ENCODE data around the gene EME2. TPM values are rescaled to one million over a fixed set of nuclear protein-coding genes. Genes with fewer than 3 reads are reported as not detected.

The EME2 gene
- total RNA-seq, 2 experiments from 2014 or later, result 15.5 to 15.6 TPM

- peaks cover 12% of the 10 kb centered on the region for H3K36me3 Mint-ChIP-seq (ENCODE audit: low read depth)
- ChIA-PET POLR2A (interaction anchor here (0.8 to 3.2 kb wide), 21 partner anchors 8 to 194 kb away, joined by 3 to 18 read pairs (median 5); partner anchors contain the start of genes CRAMP1, FAHD1, HAGH and IFT140), CTCF (interaction anchor here (3.4 kb wide), 1 partner anchor 11 kb away, joined by 36 read pairs; the partner anchor contains the start of genes NUBP2 and SPSB3)
- no peaks in the 10 kb centered on the region for H3K27me3 Mint-ChIP-seq
- no peak for TF ChIP-seq CTCF (IDR thresholded peaks at IDR 0.05)
- ATAC-seq (peak; percentile 58), DNase-seq (peak; percentile 85)
- H3K4me3 Mint-ChIP-seq, result peak within 1 kb of the TSS; percentile 100
- H3K4me1 Mint-ChIP-seq (ENCODE audit: low read depth), result peaks cover 14% of the 10 kb centered on the region
- peak within 1 kb of the TSS; percentile 99 for H3K27ac Mint-ChIP-seq
- H3K9me3 Mint-ChIP-seq, result no peaks in the 10 kb centered on the region
- intact Hi-C loops (cut with micrococcal nuclease), result loop anchor here (1.0 kb wide), 1 partner anchor 11 kb away; the partner anchor contains the start of genes NUBP2 and SPSB3
These were observed 1.3 kb upstream of the EME2 start, which contains the start of gene NME3 for GRCh38 chr16:1771188-1771863. NME3 (minus strand) TSS chr16:1771543; CDS start chr16:1771534, 9 bp downstream.

- ChIA-PET POLR2A (interaction anchor here (0.6 to 3.2 kb wide), 18 partner anchors 8 to 772 kb away, joined by 3 to 18 read pairs (median 4); partner anchors contain the start of genes CRAMP1, IFT140, JPT2 and MAPK8IP3), CTCF (interaction anchor here (1.1 to 3.4 kb wide), 4 partner anchors 11 to 66 kb away, joined by 3 to 36 read pairs (median 5); partner anchors contain the start of genes MAPK8IP3, NUBP2 and SPSB3)
- Mint-ChIP-seq H3K27me3 (no peaks in the 10 kb centered on the region), H3K9me3 (no peaks in the 10 kb centered on the region), H3K4me3 (peak overlapping the region; percentile 100), H3K27ac (peak overlapping the region; percentile 99), H3K4me1 (ENCODE audit: low read depth) (peaks cover 14% of the 10 kb centered on the region), H3K36me3 (ENCODE audit: low read depth) (peaks cover 12% of the 10 kb centered on the region)
- no peak for ATAC-seq
- no peak for DNase-seq
- TF ChIP-seq CTCF (IDR thresholded peaks at IDR 0.05), result no peak
- intact Hi-C loops (cut with micrococcal nuclease), result loop anchor here (1.0 kb wide), 1 partner anchor 10 kb away; the partner anchor contains the start of genes NUBP2 and SPSB3
These were observed 697 bp upstream of the EME2 start for GRCh38 chr16:1771864-1772361.

DNA sequence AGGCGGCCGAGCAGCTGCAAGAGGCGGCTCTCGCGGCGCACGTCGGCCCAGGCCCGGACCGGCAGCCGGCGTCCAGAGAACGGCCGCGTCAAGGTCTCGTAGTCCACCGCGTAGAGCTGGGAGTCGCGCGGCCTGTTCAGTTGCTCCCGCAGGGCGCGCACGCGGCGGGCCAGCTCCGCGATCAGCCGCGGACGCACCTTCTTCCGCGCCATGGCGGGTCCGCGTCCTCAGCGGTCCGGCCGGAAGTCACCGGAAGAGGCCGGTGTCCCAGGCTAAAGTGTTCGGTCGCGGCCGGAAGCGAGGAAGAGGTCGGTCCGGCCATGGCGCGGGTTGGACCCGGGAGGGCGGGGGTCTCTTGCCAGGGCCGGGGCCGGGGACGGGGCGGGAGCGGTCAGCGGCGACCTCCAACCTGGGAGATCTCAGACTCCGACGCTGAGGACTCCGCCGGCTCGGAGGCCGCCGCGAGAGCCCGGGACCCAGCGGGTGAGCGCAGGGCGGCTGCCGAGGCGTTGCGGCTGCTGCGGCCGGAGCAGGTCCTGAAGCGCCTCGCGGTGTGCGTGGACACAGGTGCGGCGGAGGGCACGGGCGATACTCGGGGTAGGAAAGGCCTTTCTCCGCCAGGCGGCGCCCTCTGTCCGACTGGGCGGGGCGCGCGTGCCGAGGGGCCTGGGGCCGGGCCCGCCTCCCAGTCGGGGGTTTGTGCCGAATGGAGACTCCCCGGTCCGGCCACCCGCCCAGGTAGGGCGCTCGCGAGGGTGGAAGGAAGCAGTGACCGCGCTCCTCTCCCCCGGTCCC is 495 bp downstream of the EME2 start, which contains the start of gene MRPS34:
Gene MRPS34 (minus strand): TSS at position 227 of the 795 bp plus-strand sequence. CDS start 15 bp downstream, at position 212.
- peaks cover 12% of the 10 kb centered on the region for H3K36me3 Mint-ChIP-seq (ENCODE audit: low read depth)
- H3K27ac Mint-ChIP-seq, result peak within 1 kb of the TSS; percentile 99
- ChIA-PET POLR2A (interaction anchor here (0.7 to 3.2 kb wide), 12 partner anchors 7 to 382 kb away, joined by 3 to 18 read pairs (median 6); partner anchors contain the start of genes MAPK8IP3, NUBP2, SPSB3 and TRAF7), CTCF (interaction anchor here (0.6 to 3.4 kb wide), 6 partner anchors 9 to 69 kb away, joined by 3 to 36 read pairs (median 5); partner anchors contain the start of genes MAPK8IP3, NUBP2 and SPSB3)
- peaks cover 14% of the 10 kb centered on the region for H3K4me1 Mint-ChIP-seq (ENCODE audit: low read depth)
- no peaks in the 10 kb centered on the region for H3K9me3 Mint-ChIP-seq
- peak within 1 kb of the TSS; percentile 100 for H3K4me3 Mint-ChIP-seq
- intact Hi-C loops (cut with micrococcal nuclease), result no loop called here
- peak; percentile 97 for TF ChIP-seq CTCF (IDR thresholded peaks at IDR 0.05)
- DNase-seq (peak; percentile 84), ATAC-seq (peak; percentile 63)
- H3K27me3 Mint-ChIP-seq, result no peaks in the 10 kb centered on the region

GRCh38 chr16:1773703-1774447 is 1.3 kb downstream of the EME2 start:
- POLR2A ChIA-PET, result interaction anchor here (0.9 to 2.7 kb wide), 6 partner anchors 9 to 187 kb away, joined by 3 to 12 read pairs (median 4); partner anchors contain the start of genes MAPK8IP3, NUBP2 and SPSB3

More at GRCh38 chr16:1773703-1774447, 1.3 kb downstream of the EME2 start:
- no peak for TF ChIP-seq CTCF (IDR thresholded peaks at IDR 0.05)
- Mint-ChIP-seq H3K27me3 (no peaks in the 10 kb centered on the region), H3K4me1 (ENCODE audit: low read depth) (peaks cover 14% of the 10 kb centered on the region), H3K36me3 (ENCODE audit: low read depth) (peaks cover 12% of the 10 kb centered on the region), H3K4me3 (peak overlapping the region; percentile 100), H3K9me3 (no peaks in the 10 kb centered on the region), H3K27ac (peak overlapping the region; percentile 72)
- peak; percentile 35 for DNase-seq
- CTCF ChIA-PET, result interaction anchor here (0.8 to 1.8 kb wide), 2 partner anchors 9 to 51 kb away, joined by 4 to 15 read pairs; partner anchors contain the start of genes NUBP2 and SPSB3
- intact Hi-C loops (cut with micrococcal nuclease), result no loop called here
- no peak for ATAC-seq
